Bronchial epithelial cell (primary cell): ENCODE results near the gene GPN3. TPM values are rescaled to one million over a fixed set of nuclear protein-coding genes. Genes with fewer than 3 reads are reported as not detected.
"Not testable (repeated sequence)": the region's sequence is repeated elsewhere in the genome, so short reads cannot be mapped to it uniquely, and the experiment has no call there.

ENCODE experiments used
- DNase-seq: peaks from one replicate; pipeline ENCODE4 v3.0.0-alpha.2; 2010; ENCODE audit warnings: low read depth
- FAIRE-seq: peaks from 2 replicates; lab custom pipeline; 2011; peaks lifted over from hg19 to GRCh38; lab: Jason Lieb, UNC
- H3K27me3 ChIP-seq: 2 replicates; pipeline ENCODE4 v1.5.1; 2011; ENCODE audit warnings: low read length; ENCODE audit not compliant: control insufficient read depth, insufficient read depth
- H3K36me3 ChIP-seq: 2 replicates; pipeline ENCODE4 v1.5.1; 2011; ENCODE audit warnings: low read length; ENCODE audit not compliant: control insufficient read depth, insufficient read depth
- H3K4me3 ChIP-seq: 2 replicates; pipeline ENCODE4 v1.5.1; 2011; ENCODE audit warnings: mild to moderate bottlenecking, low read depth, low read length, control low read depth
- total RNA-seq: library from RNA; depleted of rRNA; stranded (reverse); fragments of >200 nt; gene quantifications from 2 replicates; pipeline ENCODE4 v1.2.1, GENCODE V29; 2014
- TF ChIP-seq, protein P1 (sequence below): IDR thresholded peaks from 2 replicates; pipeline ENCODE4 v1.5.1; 2011; ENCODE audit warnings: mild to moderate bottlenecking, moderate library complexity, low read length, control low read depth, inconsistent platforms; ENCODE audit not compliant: insufficient read depth, severe bottlenecking

GPN3 gene
- total RNA-seq, 1 donor from 2014 or later: 19.7 TPM

DNA sequence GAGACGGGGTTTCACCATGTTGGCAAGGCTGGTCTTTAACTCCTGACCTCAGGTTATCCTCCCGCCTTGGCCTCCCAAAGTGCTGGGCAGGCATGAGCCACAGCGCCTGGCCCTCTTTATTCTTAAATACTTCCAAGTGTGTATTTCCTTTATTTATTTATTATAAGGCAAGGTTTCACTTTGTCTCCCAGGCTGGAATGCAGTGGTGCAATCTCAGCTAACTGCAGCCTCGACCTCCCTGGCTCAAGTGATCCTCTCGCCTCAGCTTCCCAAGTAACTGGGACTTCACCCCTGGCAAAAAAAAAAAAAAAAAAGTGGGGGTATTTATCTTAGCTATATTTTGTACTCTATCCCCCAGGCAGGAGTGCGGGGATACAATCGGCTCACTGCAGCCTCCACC is 7.4 kb upstream of the GPN3 start:
- H3K27me3 ChIP-seq: no peaks in the 10 kb centered on the region
- FAIRE-seq: no peak
- TF ChIP-seq, protein P1, sequence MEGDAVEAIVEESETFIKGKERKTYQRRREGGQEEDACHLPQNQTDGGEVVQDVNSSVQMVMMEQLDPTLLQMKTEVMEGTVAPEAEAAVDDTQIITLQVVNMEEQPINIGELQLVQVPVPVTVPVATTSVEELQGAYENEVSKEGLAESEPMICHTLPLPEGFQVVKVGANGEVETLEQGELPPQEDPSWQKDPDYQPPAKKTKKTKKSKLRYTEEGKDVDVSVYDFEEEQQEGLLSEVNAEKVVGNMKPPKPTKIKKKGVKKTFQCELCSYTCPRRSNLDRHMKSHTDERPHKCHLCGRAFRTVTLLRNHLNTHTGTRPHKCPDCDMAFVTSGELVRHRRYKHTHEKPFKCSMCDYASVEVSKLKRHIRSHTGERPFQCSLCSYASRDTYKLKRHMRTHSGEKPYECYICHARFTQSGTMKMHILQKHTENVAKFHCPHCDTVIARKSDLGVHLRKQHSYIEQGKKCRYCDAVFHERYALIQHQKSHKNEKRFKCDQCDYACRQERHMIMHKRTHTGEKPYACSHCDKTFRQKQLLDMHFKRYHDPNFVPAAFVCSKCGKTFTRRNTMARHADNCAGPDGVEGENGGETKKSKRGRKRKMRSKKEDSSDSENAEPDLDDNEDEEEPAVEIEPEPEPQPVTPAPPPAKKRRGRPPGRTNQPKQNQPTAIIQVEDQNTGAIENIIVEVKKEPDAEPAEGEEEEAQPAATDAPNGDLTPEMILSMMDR: no peak
- no peak overlapping the region for H3K4me3 ChIP-seq
- peaks cover 1% of the 10 kb centered on the region for H3K36me3 ChIP-seq
- DNase-seq: no peak

DNA sequence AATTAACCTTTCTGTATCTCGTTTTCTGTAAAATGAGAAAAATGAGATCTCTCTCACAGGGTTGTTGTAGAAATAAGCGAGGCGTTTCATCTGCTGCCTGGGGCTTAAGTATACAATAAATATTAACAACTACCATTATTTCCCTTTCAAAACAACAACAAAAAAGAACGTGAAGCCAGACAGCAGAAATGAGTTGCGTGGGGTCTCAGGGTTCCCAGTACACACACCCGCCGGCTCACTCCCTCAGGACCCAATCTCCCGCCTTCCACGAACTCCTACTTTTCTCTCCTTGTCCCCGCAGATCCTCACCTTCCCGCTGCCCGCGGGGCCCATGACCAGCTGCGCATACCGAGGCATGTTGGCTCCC is 227 bp downstream of the GPN3 start:
- DNase-seq (no peak), FAIRE-seq (no peak)
- Histone ChIP-seq H3K36me3 (peaks cover 2% of the 10 kb centered on the region), H3K4me3 (peak overlapping the region; percentile 74), H3K27me3 (no peaks in the 10 kb centered on the region)
- TF ChIP-seq, protein P1: no peak

DNA sequence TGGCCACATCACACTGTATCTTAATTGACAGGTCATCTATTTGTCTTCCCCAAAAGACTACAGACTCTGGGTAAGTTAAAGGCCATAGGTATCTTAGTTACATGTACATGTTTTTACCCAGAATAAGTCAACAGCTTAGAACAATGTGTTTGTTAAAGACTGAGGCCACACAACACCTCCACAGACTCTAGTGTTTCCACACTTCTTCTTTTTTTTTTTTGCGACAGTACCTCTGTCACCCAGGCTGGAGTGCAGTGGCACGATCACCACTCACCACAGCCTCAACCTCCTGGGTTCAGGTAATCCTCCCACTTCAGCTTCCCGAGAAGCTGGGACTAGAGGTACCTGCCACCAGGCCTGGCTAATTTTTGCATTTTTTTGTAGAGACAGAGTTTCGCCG is 1.3 kb downstream of the GPN3 start:
- peaks cover 2% of the 10 kb centered on the region for H3K36me3 ChIP-seq
- no peaks in the 10 kb centered on the region for H3K27me3 ChIP-seq
- TF ChIP-seq, protein P1: no peak
- FAIRE-seq: no peak
- no peak for DNase-seq
- H3K4me3 ChIP-seq: no peak overlapping the region

DNA sequence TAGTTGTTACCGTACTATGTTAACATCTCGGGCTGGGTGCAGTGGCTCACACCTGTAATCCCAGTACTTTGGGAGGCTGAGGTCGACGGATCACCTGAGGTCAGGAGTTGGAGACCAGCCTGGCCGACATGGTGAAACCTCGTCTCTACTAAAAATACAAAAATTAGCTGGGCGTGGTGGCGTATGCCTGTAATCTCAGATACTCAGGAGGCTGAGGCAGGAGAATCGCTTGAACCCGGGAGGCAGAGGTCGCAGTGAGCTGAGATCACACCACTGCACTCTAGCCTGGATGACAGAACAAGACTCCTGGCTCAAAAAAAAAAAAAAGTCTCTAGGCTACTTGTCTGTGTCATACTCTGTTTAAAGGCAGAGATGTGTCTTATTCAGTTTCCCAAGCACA is 2.3 kb downstream of the GPN3 start:
- H3K4me3 ChIP-seq, FAIRE-seq, DNase-seq, H3K27me3 ChIP-seq, H3K36me3 ChIP-seq: not testable (repeated sequence)

DNA sequence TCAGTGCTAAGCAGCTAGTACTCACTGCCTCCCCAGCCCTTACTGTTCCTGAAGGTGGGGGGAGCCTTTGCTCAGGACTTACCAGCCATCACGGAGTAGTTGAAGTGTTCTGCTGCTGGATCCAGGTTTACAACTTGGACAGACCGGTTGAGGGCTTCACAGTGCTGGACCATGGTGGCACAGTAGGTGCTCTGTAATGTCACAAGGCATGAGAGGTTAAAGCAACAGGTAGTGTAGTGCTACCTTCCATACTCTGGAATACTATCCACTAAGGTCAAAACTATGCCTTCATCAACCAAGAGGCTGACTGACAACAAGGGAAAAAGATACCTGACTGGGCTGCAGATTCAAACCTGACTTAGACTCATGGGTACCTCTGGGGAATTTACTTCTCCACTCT is 3.0 kb downstream of the GPN3 start:
- no peak for FAIRE-seq
- DNase-seq: no peak
- Histone ChIP-seq H3K4me3 (no peak overlapping the region), H3K36me3 (peaks cover 2% of the 10 kb centered on the region), H3K27me3 (no peaks in the 10 kb centered on the region)
- TF ChIP-seq, protein P1: no peak

DNA sequence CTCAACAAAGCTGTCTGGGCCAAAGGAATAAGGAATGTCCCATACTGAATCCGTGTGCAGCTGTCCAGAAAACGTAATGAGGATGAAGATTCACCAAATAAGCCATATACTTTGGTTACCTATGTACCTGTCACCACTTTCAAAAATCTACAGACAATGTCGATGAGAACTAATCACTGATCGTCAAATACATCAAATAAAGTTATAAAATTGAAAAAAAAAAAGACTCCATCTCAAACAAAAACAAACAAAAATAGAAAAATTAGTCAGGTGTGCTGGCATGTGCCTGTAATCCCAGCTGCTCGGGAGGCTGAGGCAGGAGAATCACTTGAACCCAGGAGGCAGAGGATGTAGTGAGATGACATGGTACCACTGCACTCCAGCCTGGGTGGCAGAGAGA is 6.9 kb downstream of the GPN3 start:
- H3K36me3 ChIP-seq, DNase-seq, H3K27me3 ChIP-seq, FAIRE-seq, H3K4me3 ChIP-seq: not testable (repeated sequence)

DNA sequence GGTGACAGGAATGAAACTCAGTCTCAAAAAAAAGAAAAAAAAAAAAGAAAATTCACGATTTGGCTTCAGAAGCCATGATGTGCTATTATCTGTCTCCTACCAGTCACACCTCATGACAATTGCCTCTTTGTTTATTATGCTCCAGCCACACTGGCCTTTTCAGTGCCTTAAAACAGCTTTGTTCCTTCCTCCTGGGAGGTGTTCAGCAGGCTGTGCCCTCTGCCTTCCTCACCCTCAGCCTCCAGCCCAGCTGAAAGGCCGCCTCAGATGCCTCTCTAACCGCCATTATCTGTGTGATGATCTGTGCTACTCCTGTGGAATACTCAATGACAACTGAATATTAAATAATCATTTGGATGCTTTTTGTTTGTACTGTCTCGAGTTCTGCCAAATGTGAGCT is 9.3 kb downstream of the GPN3 start:
- TF ChIP-seq, protein P1: no peak
- DNase-seq (no peak), FAIRE-seq (no peak)
- H3K36me3 ChIP-seq: peaks cover 2% of the 10 kb centered on the region
- no peak overlapping the region for H3K4me3 ChIP-seq
- H3K27me3 ChIP-seq: no peaks in the 10 kb centered on the region
